GM18498 (cell line): ENCODE results near the gene EPHA8.

Experiments
- ATAC-seq: cut with Tn5 transposase; IDR thresholded peaks from one replicate; pipeline ENCODE4 v1.9.1; 2021; ENCODE audit warnings: mild to moderate bottlenecking, moderate library complexity; ENCODE audit not compliant: unreplicated experiment

Gene EPHA8

GRCh38 chr1:22563671-22564602, 648 bp downstream of the EPHA8 start:
- ATAC-seq = no peak

GRCh38 chr1:22566161-22566560, 2.9 kb downstream of the EPHA8 start:
- no peak for ATAC-seq

GRCh38 chr1:22567197-22567596, 3.9 kb downstream of the EPHA8 start:
- ATAC-seq = no peak

- no peak for ATAC-seq
Measured at GRCh38 chr1:22567994-22568393, 4.7 kb downstream of the EPHA8 start.

GRCh38 chr1:22569269-22569668, 6.0 kb downstream of the EPHA8 start:
- ATAC-seq = no peak

- ATAC-seq = no peak
Measured at GRCh38 chr1:22570140-22570909, 7.0 kb downstream of the EPHA8 start.

GRCh38 chr1:22572818-22573217, 9.5 kb downstream of the EPHA8 start:
- no peak for ATAC-seq

GRCh38 chr1:22573237-22573636, 9.9 kb downstream of the EPHA8 start:
- ATAC-seq = no peak

GRCh38 chr1:22575532-22576149, 12.4 kb downstream of the EPHA8 start:
- ATAC-seq = no peak

- ATAC-seq = no peak
Measured at GRCh38 chr1:22576150-22576544, 12.9 kb downstream of the EPHA8 start.

- no peak for ATAC-seq
Measured at GRCh38 chr1:22576617-22577016, 13.3 kb downstream of the EPHA8 start.

GRCh38 chr1:22578732-22579361, 15.6 kb downstream of the EPHA8 start:
- no peak for ATAC-seq

GRCh38 chr1:22579541-22580155, 16.4 kb downstream of the EPHA8 start:
- ATAC-seq = no peak

- no peak for ATAC-seq
Measured at GRCh38 chr1:22582661-22583635, 19.7 kb downstream of the EPHA8 start.

GRCh38 chr1:22584001-22584562, 20.8 kb downstream of the EPHA8 start:
- no peak for ATAC-seq

GRCh38 chr1:22584970-22585369, 21.7 kb downstream of the EPHA8 start:
- ATAC-seq = no peak

- no peak for ATAC-seq
Measured at GRCh38 chr1:22585471-22585870, 22.2 kb downstream of the EPHA8 start.

GRCh38 chr1:22586356-22587130, 23.3 kb downstream of the EPHA8 start:
- ATAC-seq = no peak
